GM10248 (cell line): ENCODE results near the gene CAMK1D.

Source experiments
- CTCF ChIA-PET: fragments of 300-600 bp; sonication (Branson Sonifier 250); formaldehyde crosslinking; extraction: SDS; loops from one replicate; lab custom pipeline; 2021; ENCODE audit warnings: antibody characterized with exemption; lab: Yijun Ruan, JAX
- POLR2A ChIA-PET: fragments of 350-650 bp; sonication (Branson Sonifier 250); formaldehyde crosslinking; extraction: SDS; loops from one replicate; lab custom pipeline; 2020; ENCODE audit warnings: antibody characterized with exemption; lab: Yijun Ruan, JAX
- DNase-seq: peaks from one replicate; pipeline ENCODE4 v3.0.0; 2012; ENCODE audit errors: extremely low spot score
- TF ChIP-seq, protein P1 (sequence below): IDR thresholded peaks from 2 replicates; pipeline ENCODE4 v1.5.1; 2012; ENCODE audit warnings: mild to moderate bottlenecking, low read depth; ENCODE audit errors: extremely low read depth, missing control alignments, control extremely low read depth

The CAMK1D gene

DNA sequence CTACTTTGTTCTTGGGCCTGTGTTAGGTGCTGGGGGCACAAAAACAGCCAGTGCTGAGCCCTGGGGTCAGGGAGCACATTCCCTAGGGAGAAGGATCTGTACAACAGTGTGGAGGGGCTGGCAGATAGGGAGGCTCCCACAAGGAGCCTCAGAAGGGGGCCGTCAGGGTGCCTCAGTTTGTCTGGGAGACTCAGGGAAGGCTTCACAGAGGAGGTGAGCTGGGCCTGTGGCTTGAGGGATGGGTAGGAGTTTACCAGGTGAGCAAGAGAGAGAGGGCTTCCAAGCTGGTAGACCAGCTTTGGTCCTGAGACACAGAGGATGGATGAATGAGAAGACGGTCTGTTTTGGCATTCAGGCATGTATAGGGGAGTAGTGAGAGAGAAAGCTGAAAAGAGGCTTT, 52.1 kb downstream of the CAMK1D start:
- POLR2A ChIA-PET = interaction anchor here (0.7 kb wide), 1 partner anchor 17 kb away, joined by 3 read pairs; no protein-coding TSS in a partner anchor
- CTCF ChIA-PET = interaction anchor here (1.1 to 2.6 kb wide), 9 partner anchors 9 to 416 kb away, joined by 3 to 10 read pairs (median 4); no protein-coding TSS in a partner anchor
- TF ChIP-seq, protein P1, sequence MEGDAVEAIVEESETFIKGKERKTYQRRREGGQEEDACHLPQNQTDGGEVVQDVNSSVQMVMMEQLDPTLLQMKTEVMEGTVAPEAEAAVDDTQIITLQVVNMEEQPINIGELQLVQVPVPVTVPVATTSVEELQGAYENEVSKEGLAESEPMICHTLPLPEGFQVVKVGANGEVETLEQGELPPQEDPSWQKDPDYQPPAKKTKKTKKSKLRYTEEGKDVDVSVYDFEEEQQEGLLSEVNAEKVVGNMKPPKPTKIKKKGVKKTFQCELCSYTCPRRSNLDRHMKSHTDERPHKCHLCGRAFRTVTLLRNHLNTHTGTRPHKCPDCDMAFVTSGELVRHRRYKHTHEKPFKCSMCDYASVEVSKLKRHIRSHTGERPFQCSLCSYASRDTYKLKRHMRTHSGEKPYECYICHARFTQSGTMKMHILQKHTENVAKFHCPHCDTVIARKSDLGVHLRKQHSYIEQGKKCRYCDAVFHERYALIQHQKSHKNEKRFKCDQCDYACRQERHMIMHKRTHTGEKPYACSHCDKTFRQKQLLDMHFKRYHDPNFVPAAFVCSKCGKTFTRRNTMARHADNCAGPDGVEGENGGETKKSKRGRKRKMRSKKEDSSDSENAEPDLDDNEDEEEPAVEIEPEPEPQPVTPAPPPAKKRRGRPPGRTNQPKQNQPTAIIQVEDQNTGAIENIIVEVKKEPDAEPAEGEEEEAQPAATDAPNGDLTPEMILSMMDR = no peak

DNA sequence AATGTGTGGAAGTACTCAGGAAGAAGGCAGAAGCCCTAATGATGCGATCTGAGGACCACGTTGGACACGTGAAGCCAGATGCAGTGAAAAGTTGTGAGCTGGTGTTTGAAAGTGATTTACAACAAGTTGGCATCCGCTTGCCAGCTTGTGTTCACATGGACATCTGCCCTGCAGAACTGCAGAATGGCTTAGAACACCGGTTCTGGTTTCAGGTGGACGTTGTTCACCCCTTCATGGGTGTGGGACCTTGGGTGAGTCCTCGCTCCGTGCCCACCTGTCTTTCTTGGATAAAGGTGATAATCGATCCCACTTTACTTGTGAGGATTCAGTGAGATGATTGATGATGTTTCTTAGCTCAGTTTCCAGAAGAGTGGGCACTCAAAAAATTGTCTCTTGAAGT, 53.8 kb downstream of the CAMK1D start:
- ChIA-PET CTCF (interaction anchor here (1.9 to 2.6 kb wide), 3 partner anchors 12 to 37 kb away, joined by 5 to 10 read pairs (median 9); no protein-coding TSS in a partner anchor), POLR2A (interaction anchor here (0.6 kb wide), 1 partner anchor 45 kb away, joined by 3 read pairs; no protein-coding TSS in a partner anchor)
- no peak for DNase-seq
- TF ChIP-seq, protein P1 = no peak

More for the DNA sequence above, 52.1 kb downstream of the CAMK1D start:
- no peak for DNase-seq

DNA sequence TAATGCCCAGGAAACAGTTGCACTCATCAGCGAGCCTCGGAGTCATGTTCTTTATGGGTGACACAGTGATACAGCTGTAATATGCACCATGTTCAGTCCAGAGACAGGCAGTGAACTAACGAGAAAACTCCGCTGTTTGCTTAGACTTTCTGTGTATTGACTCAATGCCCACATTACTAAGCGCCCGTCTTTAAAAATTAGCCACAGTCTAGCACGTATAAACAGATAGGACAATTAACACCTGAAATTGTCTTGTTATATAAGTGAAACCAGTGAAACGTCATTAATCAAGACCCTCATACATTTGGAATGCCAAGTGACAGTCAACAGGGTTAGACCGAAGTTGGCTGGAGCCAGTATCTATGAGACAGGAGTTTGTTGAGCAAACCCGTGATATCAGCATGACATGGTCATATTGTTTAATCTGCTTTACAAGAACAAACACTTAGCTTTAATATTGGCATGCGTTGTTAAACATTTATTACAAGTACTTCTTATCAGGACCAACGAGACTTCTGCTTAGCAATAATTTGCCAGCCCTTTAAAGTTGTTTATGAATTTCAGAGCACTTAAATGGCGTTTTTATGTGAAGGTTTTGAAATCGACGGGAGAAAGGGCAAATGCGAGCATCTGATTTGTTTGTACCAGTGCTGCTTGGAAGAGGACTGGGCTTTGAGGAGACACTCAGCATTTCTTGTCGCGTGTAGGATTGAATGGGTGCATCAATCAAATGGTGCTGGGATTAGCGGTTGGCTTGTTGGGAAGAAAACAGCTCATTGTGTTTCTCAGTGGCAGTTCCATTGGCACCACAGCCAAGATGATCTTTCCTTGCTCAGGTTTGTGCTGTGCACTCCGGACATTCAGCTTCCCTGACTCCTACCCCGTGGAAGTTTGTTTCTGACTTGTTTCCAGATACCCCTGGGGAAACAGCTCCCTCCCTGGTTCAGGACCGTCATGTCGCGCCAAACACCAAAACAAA, 56.3 kb downstream of the CAMK1D start:
- no peak for DNase-seq
- POLR2A ChIA-PET = no interaction called here
- TF ChIP-seq, protein P1 = no peak

DNA sequence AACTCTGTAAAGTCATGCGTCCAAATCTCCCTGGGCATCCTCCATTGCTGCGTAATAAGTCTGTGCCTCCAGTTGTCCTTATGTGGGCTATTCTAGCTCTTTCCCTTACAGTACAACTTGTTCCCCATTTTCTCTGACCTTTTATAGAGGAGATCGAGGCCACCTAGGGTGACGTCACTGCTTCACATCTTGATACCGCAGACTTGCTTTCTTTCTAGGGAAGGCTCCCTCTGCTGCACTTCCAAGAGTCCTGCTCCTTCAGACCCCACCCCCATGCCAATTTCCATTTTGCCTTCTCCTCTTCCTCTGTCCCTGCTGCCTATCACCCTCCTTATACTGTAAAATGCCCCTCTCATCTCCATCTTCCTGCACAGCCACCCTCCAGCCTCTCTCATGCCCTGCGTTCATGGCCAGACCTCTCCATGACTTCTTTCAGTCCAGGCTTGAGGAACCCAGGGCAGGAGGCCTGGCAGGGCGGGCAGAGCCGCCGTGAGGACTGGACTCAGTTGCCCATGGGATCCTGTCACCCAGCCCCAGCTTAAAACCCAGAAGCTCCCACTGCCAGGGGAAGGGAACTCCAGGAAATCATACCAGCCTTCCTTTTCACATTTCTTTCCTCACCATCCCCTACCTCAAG, 57.5 kb downstream of the CAMK1D start:
- ChIA-PET CTCF (interaction anchor here (1.0 to 1.6 kb wide), 5 partner anchors 10 to 142 kb away, joined by 3 to 4 read pairs (median 3); no protein-coding TSS in a partner anchor), POLR2A (interaction anchor here (0.5 kb wide), 1 partner anchor 51 kb away, joined by 3 read pairs; no protein-coding TSS in a partner anchor)
- DNase-seq = no peak
- TF ChIP-seq, protein P1 = no peak

More for the DNA sequence above, 56.3 kb downstream of the CAMK1D start:
- CTCF ChIA-PET = interaction anchor here (1.0 to 1.6 kb wide), 6 partner anchors 9 to 141 kb away, joined by 3 to 4 read pairs (median 3); no protein-coding TSS in a partner anchor

DNA sequence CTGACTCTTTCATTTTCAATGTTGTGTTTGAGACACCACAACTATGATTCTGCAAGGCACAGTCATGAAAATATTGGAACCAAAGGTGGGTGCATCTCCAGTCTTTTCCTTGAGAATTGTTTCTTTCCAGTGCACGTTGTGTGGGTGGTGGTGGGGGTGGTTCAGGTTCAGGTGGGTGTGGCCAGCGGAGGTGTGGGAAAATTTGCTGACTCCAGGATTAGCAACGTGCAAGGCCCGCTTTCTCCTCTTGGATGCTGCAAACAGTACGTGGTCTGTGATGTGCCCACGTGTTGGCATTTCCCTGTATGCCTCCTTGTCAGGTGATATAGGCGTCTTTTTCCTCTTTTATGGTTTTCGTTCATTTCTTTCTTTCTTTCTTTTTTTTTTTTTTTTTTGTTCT, 59.1 kb downstream of the CAMK1D start:
- TF ChIP-seq, protein P1 = no peak
- ChIA-PET POLR2A (no interaction called here), CTCF (no interaction called here)
- DNase-seq = no peak

DNA sequence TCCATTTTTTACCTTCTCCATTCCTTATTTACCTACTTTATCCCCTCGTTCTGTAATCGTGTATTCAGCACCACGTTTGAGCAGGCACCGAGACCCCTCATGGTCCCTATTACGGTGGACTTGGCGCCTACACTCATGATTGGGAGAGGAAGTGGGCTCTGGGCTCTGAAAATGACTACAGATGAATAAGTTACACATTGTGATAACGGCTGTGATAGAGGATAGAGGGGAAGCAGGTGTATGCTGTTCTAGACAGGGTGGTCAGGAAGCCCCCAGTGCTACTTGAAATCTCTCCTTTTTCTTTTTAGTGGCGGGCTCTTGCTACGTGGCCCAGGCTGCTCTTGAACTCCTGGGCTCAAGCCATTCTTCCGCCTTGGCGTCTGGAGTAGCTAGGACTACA, 59.8 kb downstream of the CAMK1D start:
- ChIA-PET POLR2A (no interaction called here), CTCF (no interaction called here)
- TF ChIP-seq, protein P1 = no peak
- no peak for DNase-seq
